ENCODE results near the gene PAX8. TPM values are rescaled to one million over a fixed set of nuclear protein-coding genes. Genes with fewer than 3 reads are reported as not detected.

PAX8 gene
- total and polyA plus RNA-seq, 2 of the 13 experiments (the other 11 are each of a cell fraction or from before 2014, with no cell fraction given), result 1.5 to 8.8 TPM

DNA sequence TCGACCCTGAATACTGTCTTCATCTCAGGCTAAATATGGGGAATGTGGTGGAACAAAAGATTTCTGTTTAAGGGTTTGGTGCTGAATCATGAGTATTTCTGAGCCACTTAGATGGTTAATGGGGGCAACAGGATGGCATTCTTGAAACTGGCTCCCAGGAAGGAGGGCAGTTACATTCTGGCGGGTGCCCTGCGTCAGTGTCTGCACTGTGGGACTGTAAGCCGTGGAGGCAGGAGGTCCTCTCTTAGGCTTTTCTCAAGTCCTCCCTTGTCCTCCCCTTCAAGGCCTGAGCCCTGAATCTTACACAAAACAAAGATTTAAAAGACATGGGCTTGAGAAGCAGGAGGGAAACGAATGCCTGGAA, 59.2 kb downstream of the PAX8 start (continued):
- TF ChIP-seq KDM2A (CRISPR knock-in tag; IDR thresholded peaks at IDR 0.05; ENCODE audit: borderline replicate concordance, low read depth), result no peak
- TF ChIP-seq SMYD3 (CRISPR knock-in tag; IDR thresholded peaks at IDR 0.05), result no peak
- TF ChIP-seq PHF5A (CRISPR knock-in tag; IDR thresholded peaks at IDR 0.05; ENCODE audit: low read depth, unreplicated experiment), result no peak
- 0 out of 2 replicates have a peak, but pooled peaks have one; percentile 8 for TF ChIP-seq MAZ (IDR thresholded peaks at IDR 0.05; ENCODE audit: borderline replicate concordance, low read depth, low read length)
- TF ChIP-seq MAZ (CRISPR knock-in tag; IDR thresholded peaks at IDR 0.05; ENCODE audit: low read depth), result peak; percentile 66; the same call in 1 of the 2 replicates
- TF ChIP-seq MXD4 (CRISPR knock-in tag; IDR thresholded peaks at IDR 0.05), result no peak
- TF ChIP-seq, protein P1, sequence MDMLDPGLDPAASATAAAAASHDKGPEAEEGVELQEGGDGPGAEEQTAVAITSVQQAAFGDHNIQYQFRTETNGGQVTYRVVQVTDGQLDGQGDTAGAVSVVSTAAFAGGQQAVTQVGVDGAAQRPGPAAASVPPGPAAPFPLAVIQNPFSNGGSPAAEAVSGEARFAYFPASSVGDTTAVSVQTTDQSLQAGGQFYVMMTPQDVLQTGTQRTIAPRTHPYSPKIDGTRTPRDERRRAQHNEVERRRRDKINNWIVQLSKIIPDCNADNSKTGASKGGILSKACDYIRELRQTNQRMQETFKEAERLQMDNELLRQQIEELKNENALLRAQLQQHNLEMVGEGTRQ (IDR thresholded peaks at IDR 0.05; ENCODE audit: low read depth, low read length), result no peak
- TF ChIP-seq, protein P1 (CRISPR knock-in tag; IDR thresholded peaks at IDR 0.05; ENCODE audit: borderline replicate concordance), result no peak
- TF ChIP-seq MAFK (conservative IDR thresholded peaks at IDR 0.05 in 1 of 2, IDR thresholded peaks at IDR 0.05 in 1 of 2; ENCODE audit: low read length in 2 of 2), result peak in 1 of 2 experiments; percentile 51; a peak in 2 of 4 replicates
- TF ChIP-seq ZNF350 (CRISPR knock-in tag; IDR thresholded peaks at IDR 0.05; ENCODE audit: borderline replicate concordance, low read depth), result peak; percentile 74
- no peak for TF ChIP-seq NR3C1 (CRISPR knock-in tag; IDR thresholded peaks at IDR 0.05)
- TF ChIP-seq, protein P2, sequence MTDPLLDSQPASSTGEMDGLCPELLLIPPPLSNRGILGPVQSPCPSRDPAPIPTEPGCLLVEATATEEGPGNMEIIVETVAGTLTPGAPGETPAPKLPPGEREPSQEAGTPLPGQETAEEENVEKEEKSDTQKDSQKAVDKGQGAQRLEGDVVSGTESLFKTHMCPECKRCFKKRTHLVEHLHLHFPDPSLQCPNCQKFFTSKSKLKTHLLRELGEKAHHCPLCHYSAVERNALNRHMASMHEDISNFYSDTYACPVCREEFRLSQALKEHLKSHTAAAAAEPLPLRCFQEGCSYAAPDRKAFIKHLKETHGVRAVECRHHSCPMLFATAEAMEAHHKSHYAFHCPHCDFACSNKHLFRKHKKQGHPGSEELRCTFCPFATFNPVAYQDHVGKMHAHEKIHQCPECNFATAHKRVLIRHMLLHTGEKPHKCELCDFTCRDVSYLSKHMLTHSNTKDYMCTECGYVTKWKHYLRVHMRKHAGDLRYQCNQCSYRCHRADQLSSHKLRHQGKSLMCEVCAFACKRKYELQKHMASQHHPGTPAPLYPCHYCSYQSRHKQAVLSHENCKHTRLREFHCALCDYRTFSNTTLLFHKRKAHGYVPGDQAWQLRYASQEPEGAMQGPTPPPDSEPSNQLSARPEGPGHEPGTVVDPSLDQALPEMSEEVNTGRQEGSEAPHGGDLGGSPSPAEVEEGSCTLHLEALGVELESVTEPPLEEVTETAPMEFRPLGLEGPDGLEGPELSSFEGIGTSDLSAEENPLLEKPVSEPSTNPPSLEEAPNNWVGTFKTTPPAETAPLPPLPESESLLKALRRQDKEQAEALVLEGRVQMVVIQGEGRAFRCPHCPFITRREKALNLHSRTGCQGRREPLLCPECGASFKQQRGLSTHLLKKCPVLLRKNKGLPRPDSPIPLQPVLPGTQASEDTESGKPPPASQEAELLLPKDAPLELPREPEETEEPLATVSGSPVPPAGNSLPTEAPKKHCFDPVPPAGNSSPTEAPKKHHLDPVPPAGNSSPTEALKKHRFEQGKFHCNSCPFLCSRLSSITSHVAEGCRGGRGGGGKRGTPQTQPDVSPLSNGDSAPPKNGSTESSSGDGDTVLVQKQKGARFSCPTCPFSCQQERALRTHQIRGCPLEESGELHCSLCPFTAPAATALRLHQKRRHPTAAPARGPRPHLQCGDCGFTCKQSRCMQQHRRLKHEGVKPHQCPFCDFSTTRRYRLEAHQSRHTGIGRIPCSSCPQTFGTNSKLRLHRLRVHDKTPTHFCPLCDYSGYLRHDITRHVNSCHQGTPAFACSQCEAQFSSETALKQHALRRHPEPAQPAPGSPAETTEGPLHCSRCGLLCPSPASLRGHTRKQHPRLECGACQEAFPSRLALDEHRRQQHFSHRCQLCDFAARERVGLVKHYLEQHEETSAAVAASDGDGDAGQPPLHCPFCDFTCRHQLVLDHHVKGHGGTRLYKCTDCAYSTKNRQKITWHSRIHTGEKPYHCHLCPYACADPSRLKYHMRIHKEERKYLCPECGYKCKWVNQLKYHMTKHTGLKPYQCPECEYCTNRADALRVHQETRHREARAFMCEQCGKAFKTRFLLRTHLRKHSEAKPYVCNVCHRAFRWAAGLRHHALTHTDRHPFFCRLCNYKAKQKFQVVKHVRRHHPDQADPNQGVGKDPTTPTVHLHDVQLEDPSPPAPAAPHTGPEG (CRISPR knock-in tag; IDR thresholded peaks at IDR 0.05), result peak; percentile 7; the same call in 1 of the 2 replicates
- TF ChIP-seq, protein P3, sequence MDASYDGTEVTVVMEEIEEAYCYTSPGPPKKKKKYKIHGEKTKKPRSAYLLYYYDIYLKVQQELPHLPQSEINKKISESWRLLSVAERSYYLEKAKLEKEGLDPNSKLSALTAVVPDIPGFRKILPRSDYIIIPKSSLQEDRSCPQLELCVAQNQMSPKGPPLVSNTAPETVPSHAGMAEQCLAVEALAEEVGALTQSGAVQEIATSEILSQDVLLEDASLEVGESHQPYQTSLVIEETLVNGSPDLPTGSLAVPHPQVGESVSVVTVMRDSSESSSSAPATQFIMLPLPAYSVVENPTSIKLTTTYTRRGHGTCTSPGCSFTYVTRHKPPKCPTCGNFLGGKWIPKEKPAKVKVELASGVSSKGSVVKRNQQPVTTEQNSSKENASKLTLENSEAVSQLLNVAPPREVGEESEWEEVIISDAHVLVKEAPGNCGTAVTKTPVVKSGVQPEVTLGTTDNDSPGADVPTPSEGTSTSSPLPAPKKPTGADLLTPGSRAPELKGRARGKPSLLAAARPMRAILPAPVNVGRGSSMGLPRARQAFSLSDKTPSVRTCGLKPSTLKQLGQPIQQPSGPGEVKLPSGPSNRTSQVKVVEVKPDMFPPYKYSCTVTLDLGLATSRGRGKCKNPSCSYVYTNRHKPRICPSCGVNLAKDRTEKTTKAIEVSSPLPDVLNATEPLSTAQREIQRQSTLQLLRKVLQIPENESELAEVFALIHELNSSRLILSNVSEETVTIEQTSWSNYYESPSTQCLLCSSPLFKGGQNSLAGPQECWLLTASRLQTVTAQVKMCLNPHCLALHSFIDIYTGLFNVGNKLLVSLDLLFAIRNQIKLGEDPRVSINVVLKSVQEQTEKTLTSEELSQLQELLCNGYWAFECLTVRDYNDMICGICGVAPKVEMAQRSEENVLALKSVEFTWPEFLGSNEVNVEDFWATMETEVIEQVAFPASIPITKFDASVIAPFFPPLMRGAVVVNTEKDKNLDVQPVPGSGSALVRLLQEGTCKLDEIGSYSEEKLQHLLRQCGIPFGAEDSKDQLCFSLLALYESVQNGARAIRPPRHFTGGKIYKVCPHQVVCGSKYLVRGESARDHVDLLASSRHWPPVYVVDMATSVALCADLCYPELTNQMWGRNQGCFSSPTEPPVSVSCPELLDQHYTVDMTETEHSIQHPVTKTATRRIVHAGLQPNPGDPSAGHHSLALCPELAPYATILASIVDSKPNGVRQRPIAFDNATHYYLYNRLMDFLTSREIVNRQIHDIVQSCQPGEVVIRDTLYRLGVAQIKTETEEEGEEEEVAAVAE (CRISPR knock-in tag; IDR thresholded peaks at IDR 0.05; ENCODE audit: borderline replicate concordance), result no peak
- TF ChIP-seq TMF1 (CRISPR knock-in tag; IDR thresholded peaks at IDR 0.05; ENCODE audit: low read depth), result no peak
- 0 out of 2 replicates have a peak, but pooled peaks have one; percentile 1 for TF ChIP-seq SSRP1 (CRISPR knock-in tag; IDR thresholded peaks at IDR 0.05)
- no peak for TF ChIP-seq CCAR2 (optimal IDR thresholded peaks at IDR 0.05; ENCODE audit: low read depth, low read length)
- TF ChIP-seq EHMT2 (IDR thresholded peaks at IDR 0.05; ENCODE audit: borderline replicate concordance, low read depth, low read length), result 0 out of 2 replicates have a peak, but pooled peaks have one; percentile 10
- TF ChIP-seq SRY (CRISPR knock-in tag; IDR thresholded peaks at IDR 0.05), result no peak
- peak; percentile 43; the same call in 1 of the 2 replicates for TF ChIP-seq SRF (IDR thresholded peaks at IDR 0.05; ENCODE audit: low read depth, low read length)
